NCI-H2227 (cell line): Measurements from ENCODE around the gene BTBD2.

ENCODE experiments used
- DNase-seq: peaks from one replicate; lab custom pipeline; 2025; ENCODE audit not compliant: unreplicated experiment; lab: John Stamatoyannopoulos, UW

BTBD2 gene

DNA sequence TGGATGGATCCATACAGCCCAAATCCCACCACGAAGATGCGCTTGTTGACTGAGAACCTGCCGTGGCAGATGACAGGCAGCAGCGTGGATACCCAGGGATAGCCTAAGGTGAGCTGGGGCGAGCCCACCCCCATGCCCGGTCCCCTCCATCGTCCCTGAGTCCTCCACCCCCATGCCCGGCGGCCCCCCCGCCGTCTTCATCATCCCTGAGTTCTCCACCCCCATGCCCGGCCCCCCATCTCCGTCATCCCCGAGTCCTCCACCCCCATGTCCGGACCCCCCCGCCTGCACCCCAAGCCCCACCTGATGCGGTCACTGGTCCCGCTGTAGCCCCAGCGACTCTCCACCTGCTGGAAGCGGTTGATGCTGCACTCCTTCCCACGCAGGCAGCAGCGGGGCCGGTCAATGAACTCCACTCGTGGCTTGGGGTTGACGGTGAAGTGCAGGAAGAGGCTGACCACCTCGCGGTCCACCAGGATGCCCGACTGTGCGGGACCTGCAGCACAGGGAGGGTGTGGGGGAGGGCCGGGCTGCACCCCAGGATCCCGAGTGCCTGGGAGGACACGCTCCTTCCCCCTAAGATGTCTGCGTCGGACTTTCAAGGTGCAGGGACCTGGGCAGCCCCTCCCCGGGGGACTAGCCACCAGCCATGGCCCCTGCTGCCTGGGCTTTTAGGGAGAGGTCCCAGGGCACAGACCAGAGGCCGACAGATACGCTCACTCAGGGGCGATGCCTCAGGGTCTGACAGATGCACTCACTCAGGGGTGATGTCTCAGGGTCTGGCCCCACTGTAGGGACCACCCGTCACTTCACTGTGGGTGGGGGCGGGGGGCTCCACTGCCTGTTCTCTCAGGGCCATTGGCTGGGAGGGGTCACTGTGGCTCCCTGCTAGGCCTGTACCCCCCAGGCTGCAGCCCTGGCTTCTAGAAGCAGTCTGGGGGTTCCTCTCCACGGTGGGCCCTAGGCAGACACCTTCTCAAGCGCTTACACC lies 28.0 kb downstream of the BTBD2 start:
- DNase-seq = no peak

DNA sequence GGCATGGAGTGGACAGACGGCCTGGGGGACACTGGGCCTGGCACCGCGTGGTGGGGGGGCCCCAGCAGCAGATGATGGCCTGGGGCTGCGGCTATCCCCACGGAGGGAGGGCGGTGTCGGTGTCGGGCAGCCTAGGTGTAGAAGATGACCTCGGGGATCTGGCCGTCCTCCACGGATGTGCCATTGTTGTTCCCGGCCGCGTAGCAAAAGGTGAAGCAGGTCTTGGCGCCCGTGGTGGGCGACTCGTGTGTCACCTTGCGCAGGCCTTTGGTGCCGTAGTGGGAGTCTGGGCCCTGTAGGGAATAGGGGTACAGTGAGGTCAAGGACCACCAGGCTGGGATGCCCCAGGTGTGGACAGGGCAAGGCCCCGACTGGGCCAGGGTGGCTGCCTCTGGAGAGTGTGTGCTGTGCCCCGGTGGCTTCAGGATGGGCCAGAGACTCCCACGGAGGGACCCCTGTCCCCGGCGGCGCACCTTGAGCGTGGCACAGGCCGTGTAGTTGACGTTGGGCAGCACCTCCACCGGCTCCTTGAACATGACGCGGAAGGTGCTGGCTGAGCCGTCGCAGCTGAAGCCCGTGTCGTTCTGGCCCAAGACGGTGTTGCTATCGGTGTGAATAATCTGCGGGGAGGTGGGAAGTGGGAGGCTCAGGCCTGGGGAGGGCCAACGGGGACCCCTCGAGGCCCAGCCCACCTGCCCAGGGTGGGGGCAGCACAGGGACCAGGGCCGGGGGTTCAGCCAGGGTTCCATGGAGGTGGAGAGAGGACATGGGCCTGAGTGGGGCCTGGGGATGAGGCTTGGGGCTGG lies 29.0 kb downstream of the BTBD2 start:
- DNase-seq = no peak

DNA sequence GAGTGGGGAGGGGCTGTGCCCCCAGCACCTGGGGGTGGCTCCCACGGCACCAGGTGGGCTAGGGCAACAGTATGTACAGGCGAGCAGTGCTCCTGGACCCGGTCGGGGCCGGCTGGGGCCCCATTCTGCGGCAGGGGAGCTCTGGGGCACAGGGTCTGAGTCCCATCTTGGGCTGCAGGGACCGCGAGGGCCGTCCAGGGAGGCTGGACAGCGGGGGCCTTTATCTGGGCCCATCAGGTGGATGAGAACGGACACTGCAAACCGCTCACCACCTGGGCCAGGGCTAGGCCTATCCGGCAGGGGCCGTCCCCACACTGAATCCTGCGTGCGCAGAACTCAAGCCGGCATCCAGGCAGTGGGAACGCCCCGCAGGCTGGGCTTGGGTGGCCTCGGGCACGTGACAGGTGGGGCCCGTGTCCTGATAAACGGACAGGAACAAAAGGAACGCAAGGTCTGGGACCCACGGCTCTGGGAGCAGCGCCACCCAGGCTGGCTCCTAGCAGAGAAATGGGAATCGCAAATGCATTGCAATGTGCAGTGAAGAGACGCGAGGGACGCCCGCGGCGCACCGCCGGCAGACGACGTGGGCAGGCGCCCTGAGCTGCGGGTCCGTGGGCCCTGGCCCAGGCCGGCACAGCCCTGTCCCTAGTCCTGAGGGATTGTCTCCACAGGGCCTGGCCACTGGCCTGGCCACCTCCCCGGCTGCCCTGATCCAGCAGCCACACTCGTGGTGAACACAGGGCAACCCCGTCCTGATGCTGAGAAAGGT lies 29.7 kb downstream of the BTBD2 start:
- no peak for DNase-seq

DNA sequence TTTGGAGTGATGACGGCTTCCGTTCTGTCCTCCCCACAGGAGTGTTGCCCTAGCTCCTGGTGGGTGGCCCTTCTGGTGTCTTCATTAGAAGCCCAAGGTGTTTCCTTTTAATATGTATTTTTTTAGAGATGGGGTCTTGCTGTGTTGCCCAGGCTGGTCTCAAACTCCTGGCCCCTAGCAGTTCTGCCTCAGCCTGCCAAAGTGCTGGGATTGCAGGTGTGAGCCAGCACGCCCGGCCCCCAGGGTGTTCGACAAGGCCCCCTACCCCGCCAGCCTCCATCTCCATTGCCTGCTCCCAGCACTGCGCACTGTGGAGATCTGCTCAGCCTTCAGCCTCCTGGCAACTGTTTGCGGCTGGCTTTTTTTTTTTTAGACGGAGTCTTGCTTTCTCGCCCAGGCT lies 31.2 kb downstream of the BTBD2 start:
- no peak for DNase-seq

DNA sequence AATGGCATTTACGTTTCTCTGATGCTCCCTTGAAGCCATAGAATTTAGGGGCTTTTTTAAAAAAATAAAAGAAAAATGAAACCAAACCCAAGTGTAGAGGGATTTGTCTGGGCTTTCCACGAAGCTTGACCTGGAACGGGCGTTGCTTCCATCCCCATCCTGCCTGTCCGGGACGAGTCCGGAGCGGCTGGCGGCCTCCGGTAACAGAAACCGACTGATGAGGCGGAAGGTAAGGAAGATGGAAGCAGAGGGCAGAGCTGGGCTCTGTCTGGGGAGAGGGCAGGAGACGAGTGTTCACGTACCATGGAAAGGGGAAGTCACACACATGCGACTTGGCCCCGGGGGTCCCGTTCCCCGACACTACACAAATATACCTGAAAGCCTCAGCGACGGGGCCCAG lies 34.3 kb downstream of the BTBD2 start:
- DNase-seq = no peak

DNA sequence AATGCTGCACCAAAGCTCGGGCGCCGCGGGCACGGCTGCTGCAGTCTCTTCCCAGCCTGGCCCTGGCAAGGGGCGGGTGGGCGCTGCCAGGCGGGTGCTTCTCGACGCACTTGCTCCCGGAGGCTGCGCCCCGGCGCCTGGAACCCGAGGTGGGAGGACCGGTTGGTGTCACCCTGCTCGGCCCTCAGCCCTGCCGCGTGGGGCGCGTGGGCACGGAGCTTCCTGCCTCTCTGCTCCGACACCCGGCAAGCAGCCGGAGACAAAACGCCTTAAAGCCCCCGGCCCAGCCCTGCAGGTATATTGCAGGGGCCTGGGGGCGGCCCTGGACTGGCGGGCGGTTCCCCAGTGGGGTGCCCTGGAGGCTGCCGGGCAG lies 34.7 kb downstream of the BTBD2 start:
- no peak for DNase-seq

DNA sequence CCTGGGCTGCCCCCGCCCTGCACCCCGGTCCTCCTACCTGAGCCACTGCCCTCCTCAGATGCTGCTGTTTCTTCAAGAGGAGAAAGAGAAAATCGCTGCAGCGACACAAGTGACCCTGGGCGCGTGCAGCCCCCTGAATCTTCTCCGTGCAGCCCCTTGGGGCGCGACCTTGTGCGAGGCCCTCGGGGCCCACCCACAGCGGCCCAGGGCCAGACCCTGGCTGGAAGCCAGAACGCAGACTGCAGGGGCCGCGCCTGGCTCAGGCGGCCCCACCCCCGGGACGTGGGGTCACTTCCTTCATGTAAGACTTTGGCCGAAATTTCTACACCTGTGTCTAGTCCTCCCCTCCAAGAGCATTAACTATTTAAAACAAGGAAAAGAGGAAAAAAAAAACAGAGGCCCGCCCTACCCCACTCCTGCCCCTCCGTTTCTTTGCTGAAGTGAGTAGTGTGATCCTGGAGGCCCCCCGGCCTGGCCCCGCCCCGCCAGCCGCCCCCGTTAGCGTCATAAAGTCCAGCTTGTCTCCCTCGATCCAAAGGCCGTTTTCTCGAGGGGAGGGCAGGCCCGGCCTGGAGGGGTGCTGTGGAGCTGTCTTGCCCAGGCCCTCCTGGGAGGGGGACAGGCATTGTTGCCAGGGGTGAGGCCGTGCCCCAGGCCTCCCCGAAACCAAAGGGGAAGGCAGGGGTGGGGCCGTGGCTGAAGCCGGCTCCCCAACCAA lies 35.3 kb downstream of the BTBD2 start:
- no peak for DNase-seq

DNA sequence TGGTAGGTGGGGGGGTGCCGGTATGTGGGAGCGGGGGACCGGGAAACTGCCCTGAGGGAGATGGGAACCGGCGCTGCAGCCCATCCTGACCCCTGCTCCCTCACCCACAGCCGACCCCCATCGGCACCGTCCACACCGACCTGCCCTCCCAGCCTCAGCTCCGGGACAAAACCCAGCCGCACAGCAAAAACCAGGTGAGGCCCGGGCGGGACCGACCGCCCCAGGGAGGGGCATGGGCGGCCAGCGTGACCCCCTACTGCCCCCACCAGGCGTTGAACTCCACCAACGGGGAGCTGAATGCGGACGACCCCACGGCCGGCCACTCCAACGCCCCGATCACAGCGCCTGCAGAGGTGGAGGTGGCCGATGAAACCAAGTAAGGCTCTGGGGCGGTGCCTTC lies 35.9 kb downstream of the BTBD2 start:
- no peak for DNase-seq

DNA sequence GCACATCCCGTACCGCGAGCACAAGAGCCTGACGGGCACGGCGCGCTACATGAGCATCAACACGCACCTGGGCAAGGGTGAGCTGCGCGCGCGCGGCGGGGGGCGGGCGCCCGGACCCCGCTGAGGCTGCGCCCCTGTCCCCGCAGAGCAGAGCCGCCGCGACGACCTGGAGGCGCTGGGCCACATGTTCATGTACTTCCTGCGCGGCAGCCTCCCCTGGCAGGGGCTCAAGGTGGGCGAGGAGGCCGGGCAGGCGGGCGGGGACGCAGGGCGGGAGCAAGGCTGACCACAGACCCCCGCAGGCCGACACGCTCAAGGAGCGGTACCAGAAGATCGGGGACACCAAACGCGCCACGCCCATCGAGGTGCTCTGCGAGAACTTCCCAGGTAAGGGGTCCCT lies 36.5 kb downstream of the BTBD2 start:
- DNase-seq = no peak

DNA sequence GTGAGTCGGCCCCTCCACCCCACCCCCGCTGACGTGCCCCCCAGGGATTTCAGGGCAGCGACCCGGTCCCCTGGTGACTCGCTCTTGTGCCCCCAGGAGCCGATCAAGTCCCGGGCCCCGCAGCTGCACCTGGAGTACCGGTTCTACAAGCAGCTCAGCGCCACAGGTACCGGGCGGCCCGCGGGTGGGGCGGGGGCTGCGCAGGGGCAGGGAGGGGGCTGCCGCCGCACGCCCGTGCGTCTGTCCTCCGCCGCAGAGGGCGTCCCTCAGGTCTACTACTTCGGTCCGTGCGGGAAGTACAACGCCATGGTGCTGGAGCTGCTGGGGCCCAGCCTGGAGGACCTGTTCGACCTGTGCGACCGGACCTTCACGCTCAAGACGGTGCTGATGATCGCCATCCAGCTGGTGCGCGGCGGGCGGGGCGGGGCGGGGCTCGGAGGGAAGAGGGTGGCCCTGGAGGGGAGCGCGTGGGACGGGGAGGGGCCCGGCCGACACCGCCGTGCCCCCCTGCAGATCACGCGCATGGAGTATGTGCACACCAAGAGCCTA lies 37.1 kb downstream of the BTBD2 start:
- DNase-seq = no peak

DNA sequence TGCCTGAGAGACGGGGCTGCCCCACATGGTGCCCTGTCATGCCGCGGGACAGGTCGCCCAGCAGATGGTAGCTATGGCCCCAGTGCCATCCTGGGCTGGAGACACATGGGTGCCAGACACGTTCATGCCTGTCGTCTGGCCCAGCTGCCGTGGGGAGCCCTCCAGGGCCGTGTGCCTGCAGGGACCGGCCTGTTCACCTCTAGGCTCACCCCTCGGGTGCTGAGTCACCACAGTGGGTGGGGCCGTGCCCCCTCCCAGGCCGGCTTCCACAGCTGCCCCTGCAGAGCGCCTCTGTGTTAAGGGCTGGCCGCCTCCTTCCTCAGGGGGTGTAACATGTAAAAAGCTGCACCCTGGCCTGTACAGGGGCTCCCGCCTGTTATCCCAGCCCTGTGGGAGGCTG lies 38.4 kb downstream of the BTBD2 start:
- DNase-seq = no peak

DNA sequence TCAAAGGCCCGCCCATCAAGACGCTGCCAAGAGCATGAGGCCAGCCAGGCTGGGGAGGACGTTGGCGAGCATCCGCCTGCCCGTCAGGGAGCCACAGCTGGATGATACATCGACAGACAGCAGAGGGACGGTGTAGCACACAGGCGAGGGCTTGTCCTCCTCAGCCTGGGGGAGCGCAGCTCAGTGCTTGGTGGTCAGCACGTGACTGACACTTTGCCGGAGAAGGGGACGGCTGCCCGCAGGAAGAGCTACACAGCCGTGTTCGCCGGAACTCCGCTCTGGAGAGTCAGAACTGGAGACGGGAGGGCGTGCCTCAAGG lies 40.4 kb downstream of the BTBD2 start:
- no peak for DNase-seq

DNA sequence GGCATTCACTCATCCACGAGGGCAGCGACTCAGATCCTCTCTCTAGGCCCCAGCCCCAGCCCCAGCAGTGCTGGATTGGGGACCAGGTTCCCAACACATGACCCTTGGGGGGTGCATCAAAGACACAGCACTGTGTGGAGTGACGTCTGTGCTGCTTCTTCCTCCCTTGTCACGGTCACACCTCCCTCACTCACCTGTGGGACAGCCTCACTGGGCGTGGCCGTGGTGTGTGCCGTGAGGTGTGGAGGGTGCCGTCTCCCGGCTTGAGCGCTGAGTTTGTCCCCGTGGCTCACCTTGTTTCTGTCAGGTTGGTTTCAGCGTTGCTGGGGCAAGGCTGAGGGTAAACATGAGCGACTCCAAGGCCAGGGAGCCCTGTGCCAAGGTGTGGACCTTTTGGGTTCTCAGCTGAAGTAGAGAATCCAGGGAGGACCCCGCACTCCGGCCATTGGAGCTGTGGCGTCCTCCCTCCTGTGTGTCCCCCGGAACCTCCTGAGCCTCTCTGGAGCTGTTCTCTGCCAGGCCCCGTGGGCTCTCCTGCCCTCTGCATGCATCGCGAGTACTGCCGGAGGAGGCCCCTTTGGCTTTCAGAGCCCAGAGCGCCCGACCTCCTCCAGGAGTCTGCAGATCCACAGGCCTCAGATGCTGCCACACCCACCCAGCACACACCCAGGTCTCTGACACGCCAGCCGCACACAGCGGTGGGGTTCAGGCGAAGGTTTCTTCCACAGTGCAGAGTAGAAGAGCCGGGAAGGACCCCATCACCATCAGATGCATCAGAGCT lies 40.9 kb downstream of the BTBD2 start:
- no peak for DNase-seq

DNA sequence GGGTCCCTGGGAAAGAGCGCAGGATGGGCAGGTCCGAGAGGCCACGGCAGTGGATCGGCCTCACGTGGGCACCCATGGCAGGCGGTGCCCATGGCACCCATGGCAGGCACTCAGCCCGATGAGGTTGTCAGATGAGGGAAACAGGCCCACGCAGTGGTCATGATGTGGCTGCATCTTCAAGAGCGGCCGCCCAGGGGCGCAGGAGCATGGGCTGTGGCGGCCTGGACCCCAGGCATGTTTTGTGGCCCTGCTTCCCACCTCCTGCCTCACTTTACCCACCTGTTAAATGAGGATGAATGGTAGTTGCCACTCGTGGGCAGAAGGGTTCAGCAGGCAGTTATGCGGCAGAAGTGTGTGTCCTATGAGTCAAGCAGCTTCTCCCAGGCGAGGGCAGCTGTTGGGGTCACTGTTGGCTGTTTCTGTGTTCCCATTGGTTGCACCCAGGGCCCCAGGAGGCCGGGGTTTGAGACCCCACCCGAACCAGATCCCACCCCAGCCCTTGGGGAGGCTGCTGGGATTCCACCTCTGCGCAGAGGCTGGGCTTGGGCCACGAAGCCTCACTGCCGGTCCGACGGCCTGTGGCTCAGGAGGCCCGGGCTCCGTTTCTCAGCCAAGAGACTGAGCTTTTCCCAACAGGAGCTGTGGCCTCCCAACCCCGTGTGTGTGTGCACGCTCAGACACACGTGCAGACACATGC lies 44.6 kb downstream of the BTBD2 start:
- DNase-seq = no peak

DNA sequence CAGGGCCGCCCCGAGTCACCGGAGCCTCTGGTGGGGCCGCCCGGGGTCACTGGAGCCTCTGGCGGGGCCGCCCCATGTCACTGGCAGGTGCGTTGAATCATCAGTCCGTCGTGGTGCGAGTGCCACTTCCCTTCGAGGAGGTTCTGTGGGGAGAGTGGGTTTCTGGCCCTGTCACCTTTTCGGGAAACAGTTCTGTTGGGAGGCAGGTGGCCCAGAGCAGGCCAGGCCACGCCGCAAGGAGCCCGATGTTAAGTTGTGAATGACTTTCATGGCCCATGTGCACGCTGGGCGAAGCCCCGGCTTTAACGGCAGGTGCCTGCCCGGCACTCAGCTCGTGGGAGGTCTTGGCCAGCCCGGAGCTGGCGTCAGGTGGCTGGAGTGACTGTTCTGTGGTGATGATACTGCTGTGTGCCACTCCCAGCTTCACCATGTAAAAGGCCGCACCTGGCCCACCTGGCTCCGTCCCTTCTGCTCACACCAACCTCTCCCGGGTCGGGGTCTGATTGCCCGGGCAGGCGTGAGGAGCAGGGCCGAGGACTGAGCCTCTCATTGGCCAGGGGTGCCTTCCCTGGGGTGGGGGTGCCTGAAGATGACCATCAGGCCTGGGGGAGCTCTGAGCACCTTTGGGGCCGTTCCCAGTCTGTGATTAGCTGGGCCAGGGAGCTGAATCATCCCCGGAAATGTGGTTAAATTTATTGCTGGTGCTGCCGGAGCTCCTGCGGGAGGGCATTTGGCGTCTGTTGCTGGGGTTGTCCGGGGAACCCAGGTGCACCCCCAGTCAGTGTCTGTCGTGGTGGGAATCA lies 45.3 kb downstream of the BTBD2 start:
- no peak for DNase-seq

DNA sequence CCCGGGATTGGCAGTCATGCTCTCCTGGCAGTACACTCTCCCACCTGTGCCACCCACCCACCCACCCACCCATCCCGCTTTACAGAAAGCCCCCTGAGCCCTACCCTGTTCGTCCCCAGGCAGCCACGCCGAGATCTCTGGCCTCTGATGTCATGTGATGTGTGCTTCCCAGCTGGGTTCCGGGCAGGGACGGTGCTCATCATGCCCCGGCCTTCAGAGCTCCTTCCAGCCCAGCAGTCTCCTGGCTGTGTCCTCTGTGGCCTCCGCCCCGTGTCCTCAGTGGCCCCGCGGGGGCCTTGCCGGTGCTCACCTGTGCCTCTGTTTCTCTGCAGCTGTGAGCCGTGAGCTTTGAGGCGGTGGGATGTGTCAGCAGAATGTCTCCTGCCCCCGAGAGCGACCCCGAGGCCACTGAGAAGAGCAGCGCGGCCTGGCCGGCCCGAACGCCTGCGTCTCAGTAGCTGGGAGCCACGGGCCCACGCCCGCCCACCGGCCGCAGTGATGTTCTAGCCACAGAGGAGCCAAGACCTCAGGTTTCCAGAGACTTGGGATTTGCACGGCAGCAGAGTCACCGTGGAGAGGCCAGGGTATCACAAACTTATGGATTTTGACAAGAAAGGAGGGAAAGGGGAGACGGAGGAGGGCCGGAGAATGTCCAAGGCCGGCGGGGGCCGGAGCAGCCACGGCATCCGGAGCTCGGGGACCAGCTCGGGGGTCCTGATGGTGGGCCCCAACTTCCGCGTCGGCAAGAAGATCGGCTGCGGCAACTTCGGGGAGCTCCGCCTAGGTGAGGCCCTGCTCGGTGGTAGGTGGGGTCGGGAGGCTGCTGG lies 46.1 kb downstream of the BTBD2 start:
- no peak for DNase-seq

DNA sequence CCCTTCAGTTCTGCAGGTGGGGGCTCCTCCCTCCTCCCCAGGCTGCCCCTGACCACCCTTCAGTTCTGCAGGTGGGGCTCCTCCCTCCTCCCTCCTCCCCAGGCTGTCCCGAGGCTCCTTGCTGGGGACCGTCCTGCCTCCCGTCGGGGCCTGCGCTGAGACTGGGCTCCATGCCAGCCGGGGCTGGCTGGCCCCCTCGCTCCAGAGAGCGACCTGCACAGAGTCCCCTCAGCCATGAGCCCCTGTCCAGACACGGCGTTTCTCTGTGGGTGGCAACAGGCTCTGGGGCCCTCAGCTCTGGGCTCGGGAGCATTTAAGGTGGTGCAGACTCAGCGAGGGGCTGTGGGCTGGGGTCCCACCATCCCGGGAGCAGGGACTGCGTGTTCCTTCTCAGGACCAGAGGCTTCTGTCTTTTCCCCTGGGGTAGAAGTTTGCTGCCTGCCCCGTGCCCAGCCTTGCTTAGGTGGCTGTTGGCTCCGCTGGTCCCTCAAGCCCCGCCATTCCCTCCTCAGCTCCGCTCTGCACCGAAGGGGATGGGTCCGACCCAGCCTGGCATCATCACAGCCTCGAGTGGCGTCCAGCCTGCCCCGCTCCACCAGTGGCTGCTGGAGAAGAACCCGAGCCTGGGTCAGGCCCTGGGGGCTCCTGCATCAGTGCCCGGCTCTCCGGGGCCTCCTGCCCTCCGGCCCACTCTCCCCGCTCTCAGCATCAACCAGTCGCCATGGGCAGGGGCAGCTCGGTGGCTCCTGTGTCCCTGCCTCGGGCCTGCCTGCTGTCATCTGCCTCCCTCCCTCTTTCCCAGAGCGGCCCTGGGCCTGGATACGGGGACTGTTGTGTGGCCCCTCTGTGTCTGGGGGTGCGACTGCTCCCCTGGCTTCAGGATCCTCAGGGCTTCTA lies 47.0 kb downstream of the BTBD2 start:
- DNase-seq = peak; percentile 12
